GM18868 (cell line): ENCODE measurements around the gene ZFP36.

ENCODE experiments used
- ATAC-seq: cut with Tn5 transposase; IDR thresholded peaks from one replicate; pipeline ENCODE4 v1.9.1; 2021; ENCODE audit warnings: mild to moderate bottlenecking, moderate library complexity; ENCODE audit not compliant: unreplicated experiment

ZFP36 gene

GRCh38 chr19:39403331-39404312, 3.0 kb upstream of the ZFP36 start:
- ATAC-seq, result peak; percentile 29

GRCh38 chr19:39405261-39405957, 1.2 kb upstream of the ZFP36 start:
- no peak for ATAC-seq

- no peak for ATAC-seq
Observed at GRCh38 chr19:39405958-39406655, 540 bp upstream of the ZFP36 start.

- no peak for ATAC-seq
Observed at GRCh38 chr19:39407410-39407659, 688 bp downstream of the ZFP36 start.

DNA sequence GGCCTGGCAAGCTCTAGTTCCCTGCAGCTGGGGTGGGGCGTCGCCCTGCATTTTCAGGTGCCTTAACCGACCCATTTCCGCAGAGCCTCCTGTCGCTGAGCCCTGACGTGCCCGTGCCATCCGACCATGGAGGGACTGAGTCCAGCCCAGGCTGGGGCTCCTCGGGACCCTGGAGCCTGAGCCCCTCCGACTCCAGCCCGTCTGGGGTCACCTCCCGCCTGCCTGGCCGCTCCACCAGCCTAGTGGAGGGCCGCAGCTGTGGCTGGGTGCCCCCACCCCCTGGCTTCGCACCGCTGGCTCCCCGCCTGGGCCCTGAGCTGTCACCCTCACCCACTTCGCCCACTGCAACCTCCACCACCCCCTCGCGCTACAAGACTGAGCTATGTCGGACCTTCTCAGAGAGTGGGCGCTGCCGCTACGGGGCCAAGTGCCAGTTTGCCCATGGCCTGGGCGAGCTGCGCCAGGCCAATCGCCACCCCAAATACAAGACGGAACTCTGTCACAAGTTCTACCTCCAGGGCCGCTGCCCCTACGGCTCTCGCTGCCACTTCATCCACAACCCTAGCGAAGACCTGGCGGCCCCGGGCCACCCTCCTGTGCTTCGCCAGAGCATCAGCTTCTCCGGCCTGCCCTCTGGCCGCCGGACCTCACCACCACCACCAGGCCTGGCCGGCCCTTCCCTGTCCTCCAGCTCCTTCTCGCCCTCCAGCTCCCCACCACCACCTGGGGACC, 1.2 kb downstream of the ZFP36 start:
- no peak for ATAC-seq

- no peak for ATAC-seq
Observed at GRCh38 chr19:39408392-39409207, 2.0 kb downstream of the ZFP36 start.

DNA sequence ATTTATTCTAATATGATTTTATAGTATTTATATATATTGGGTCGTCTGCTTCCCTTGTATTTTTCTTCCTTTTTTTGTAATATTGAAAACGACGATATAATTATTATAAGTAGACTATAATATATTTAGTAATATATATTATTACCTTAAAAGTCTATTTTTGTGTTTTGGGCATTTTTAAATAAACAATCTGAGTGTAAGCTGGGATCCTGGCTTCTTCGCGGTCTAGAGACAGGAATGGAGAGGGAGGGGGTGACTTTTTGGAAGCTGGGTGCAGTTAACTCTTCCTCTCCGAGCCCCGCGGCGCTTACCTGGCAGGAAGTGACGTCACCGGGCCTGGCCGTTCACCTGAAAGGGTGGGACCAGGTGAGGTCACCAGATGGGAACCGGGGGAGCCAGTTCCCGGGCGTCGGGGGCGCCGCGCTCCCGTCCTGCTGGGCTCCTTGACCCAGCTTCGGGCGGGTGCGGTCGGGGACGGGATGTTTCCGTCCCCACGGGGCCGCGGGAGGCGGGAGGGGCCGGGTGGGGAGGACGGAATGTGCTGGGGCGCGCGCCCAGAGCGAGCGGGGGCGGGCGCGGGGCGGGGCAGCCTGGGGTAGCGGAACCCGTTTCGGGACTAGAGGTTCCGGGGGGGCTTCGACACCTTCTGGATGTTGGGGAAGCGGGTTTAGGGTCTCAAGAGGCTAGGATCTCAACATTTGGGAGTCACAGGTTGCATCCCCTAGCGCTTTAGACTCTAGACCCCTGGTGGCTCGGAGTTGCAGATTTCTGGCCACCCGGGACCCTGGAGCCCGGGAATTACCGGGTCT, 2.8 kb downstream of the ZFP36 start:
- no peak for ATAC-seq

GRCh38 chr19:39410017-39410830, 3.6 kb downstream of the ZFP36 start:
- ATAC-seq, result peak; percentile 15

GRCh38 chr19:39410831-39411080, 4.1 kb downstream of the ZFP36 start:
- ATAC-seq, result no peak

DNA sequence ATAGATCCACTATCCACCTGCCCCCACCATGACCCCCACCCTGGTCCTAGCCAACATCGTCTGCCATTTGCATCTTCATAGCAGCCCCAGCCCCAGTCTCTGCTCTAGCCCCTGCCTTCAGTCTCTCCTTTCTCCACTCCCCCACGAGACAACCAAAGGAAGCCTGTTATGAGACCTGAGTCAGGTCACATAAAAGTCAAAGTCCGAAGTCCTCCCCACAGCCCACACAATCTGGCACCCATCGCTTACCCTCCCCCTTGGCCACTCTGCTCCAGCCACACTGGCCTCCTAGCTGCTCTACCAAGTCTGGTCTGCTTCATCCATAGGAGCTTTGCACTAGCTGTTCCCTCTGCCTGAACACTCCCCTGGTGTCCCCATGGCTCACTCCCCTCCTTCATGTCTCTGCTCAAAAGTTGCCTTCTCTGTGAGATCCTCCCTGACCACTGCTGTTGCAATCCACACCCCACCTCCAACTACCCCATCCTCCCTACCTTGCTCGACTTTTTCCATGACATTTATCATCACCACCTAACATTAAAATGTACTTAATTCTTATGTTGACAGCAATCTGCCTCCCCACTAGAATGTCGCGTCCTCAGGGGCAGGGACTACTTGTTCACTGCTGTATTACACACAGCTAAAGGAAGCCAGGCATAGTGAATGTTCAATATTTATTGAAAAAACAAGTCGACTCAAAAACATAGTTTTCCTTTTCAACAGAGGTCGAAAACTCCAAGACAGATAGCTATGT, 4.6 kb downstream of the ZFP36 start:
- ATAC-seq, result no peak

- peak; percentile 22 for ATAC-seq
Observed at GRCh38 chr19:39411832-39412099, 5.1 kb downstream of the ZFP36 start.

DNA sequence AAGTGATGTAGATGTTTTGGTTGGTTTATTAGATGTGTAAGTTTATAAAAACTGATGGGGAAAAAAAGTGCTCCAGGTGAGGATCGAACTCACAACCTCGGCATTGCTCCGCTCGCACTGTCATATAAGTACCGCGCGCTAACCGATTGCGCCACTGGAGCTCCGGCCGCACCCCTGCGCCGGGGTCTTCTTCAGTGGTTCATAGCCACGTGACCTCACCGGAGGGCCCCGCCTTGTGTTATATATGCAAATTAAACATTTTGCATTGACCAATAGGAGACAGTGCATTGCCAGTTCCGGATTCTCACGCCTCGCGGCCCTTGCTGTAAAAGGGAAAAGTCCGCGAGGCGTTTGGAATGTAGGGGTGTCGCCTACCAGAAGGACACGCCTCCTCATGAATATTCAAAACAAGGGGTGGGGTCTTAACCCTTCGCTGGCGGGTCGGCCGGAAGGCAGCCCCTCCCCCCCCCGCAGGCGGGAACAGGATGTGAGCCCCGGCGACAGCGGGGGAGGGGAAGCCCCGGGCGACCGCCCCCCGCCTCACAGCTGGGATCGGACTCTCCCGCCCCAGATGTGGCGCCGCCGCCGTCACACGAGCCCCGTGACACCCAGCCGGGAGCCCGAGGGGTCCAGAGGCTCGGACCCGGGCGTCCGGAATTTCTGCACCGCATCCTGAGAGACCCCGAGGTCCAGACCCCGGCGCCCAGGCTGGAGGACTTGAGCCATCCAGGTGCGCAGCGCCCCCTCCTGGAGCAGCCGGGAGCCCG, 5.6 kb downstream of the ZFP36 start, which contains the start of gene PLEKHG2:
PLEKHG2 (plus strand) TSS at position 570 of the 767 bp plus-strand sequence. CDS start 1,418 bp downstream, outside the sequence.
- peak; percentile 53 for ATAC-seq

DNA sequence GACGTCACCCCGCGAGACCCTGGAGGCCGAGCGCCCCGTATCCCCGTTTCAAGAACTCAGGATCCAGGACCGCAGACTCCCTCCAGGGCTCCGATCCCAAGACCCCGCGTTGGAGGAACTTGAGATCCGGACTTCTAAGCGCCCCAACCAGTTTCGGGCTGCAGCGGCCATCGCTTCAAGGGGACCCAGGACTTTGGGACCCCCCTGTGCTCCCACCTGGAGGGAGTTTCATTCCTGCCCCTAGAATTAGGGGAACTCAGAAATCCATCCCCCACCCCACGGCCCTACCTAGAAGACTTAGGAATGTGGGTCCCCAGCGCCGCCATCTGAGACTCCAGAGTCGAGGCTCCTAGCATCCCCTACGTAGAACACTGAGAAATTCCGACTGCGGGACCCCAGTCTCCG, 6.2 kb downstream of the ZFP36 start:
- no peak for ATAC-seq

DNA sequence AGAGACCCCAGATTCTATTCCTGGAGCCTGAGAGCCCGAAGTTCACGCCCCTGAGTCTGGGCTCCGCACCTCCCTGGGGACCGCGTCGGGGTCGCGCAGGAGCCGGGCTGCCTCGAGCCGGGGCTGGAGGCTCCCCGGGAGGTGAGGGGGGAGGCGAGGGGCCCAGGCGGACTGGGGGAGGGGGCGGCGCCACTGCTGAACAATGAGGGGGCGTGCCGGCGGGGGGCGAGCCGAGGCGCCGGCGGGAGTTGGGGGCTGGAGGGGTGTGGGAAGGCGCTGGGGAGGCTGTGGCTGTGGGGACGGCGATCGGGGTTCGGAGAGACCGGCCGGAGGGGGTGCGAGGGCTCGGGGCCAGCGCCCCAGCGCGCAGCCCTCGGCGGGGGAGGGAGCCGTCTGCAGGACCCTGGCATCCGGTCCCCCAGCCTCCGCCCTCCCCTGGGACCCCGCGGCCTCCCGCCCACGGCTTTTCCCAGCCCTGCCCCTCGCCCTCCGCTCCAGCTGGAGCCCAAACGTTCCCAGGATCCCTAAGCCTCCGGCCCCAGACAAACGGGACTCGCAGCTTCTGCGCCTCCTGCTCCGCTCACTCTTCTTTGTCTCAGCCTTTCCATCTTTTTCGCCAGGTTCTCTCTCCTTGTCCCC, 6.7 kb downstream of the ZFP36 start:
- ATAC-seq, result no peak

DNA sequence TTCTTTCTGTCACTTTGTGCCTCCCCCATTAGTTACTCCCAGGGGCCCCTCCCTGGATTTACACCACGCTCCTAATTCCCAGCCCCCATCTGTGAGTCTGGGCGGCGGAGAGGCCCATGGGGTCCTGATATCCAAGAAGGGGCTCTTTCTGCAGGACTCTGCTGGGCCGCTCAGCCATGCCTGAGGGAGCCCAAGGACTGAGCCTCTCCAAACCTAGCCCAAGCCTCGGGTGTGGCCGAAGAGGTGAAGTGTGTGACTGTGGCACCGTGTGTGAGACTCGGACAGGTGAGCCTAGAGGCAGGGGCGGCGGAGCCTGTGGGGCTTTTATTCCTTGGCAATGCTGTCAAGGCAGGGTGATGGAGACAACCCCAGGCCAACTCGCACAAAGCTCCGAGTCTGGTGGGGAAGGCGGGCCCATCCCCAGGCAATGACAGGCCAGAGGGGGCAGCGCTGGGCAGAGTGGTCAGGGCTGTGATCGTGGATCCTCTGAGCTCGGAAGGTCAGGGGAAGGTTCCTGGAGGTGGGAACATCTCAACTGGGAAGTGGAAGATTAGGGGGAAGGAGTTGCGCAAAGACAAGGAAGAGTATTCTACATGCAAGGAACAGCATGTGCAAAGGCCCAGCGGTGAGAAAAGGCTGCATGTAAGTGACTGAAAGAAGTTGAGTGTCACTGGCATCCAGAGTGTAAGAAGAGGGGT, 7.4 kb downstream of the ZFP36 start:
- ATAC-seq, result no peak
